Eye (tissue), 1 donor: ENCODE data around the gene PDAP1.
A peak's percentile ranks its signal among the peaks of the same experiment; 100 is the strongest.
"Not testable (repeated sequence)": the region's sequence is repeated elsewhere in the genome, so short reads cannot be mapped to it uniquely, and the experiment has no call there.

Source experiments
- DNase-seq: peaks from one replicate; pipeline ENCODE4 v3.0.0-alpha.2; 2015

The PDAP1 gene

DNA sequence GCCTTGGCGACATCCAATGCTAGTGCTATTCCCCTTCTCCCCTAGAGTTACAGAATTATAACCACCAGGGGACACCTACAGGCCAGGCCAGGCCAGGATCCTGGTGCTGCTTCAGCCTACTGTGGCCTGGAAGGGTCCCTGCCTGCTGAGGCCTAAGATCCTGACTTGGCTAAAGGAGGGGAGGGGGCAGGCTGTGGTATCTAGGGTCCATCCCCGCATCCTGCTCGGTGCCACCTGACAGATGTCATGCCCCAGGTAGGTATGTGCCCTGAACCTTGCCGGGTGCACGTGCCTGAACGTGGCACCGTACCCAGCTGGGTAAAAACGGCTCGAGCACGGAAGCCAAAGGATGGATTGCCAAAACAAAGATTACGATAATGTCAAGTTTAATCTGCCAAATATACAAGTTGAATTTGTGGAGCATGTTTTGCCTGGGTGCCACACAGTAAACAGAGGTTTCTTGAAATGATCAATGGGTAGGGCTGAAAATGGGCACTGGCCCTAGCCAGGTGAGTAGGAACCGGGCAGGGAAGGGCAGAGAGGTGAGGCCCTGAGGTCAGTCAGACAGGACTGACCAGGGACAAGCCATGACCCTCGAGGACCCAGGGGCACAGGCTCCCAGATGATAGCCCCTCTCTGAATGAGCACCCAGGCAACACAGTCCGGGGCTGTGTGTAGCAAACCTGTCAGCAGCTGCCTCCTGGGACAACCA is 12.6 kb downstream of the PDAP1 start:
- DNase-seq, result no peak

DNA sequence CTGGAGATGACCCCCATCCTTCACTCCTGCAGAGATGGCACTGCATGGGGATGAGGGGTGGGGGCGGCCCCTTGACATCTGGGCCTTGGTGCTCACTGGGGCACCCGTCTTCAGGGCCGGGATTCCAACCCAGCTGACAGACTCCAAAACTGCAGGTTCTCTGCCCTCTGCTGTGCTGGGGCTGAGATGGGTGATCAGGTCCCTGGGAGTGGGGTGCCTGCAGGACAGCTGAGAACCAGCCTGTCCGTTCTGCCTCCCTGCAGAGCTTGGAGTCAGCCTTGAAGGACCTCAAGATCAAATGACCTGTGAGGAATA is 14.3 kb downstream of the PDAP1 start:
- DNase-seq, result no peak

DNA sequence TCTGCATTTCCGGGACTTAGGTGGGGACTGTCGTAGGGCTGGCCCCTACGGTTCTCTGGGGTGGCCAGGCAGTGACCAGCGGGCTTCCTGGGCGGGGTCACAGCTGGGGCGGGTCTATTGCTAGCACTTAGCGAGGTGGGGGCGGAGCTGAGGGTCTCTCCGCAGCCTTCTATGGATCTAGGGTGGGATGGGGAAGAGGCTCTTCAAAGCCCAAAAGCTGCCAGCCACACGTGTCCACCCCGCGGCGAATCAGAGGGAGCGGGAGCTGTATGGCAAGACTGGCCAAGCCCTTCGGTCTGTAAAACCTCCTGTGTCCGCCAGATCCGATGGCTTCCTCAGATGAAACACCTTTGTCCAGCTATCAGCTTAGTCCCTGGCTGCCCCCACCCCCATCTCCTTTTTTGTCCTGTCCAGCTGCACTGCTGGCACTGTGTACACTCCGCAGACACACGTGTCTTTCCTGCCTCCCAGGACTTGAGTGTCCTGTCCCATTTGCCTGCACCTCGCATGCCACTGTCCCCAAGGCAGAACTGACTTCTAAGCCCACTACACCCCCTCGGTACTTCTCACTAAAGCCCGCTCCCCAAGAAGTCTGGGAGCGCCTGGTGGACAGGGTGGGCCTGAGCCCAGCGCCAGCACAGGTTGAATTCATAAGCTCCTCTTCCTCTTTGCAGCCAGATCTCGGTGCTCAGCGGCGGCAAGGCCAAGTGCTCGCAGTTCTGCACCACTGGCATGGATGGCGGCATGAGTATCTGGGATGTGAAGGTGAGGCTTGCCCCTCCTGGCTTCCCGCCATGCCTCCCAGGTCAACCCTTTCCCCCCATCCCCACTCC is 14.8 kb downstream of the PDAP1 start:
- DNase-seq, result peak; percentile 80

DNA sequence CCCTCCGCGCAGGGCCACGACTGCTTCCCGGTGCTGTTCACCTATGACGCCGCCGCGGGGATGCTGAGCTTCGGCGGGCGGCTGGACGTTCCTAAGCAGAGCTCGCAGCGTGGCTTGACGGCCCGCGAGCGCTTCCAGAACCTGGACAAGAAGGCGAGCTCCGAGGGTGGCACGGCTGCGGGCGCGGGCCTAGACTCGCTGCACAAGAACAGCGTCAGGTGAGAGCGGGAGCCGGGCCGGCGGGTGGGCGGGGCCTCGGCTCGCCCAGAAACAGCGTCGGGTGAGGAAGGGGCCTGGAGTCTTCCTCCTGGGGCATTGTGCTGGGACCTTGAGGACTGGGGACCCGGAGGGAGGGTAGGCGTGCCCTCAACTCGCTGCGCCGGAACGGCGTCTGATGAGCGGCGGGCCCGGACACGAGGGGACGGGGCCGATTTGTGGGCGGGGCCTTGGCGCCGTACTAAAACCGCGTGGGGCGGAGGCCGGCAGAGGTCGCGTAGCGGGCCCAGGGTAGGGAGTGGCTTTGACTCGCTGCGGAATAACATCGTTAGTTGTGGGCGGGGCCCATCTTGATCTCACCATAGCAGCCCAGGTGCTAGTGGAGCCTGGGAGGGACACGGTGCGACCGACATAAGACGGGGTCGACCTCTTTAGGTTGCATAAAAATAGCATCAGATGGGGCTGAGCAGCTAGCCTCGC is 15.6 kb downstream of the PDAP1 start:
- DNase-seq, result peak; percentile 87

DNA sequence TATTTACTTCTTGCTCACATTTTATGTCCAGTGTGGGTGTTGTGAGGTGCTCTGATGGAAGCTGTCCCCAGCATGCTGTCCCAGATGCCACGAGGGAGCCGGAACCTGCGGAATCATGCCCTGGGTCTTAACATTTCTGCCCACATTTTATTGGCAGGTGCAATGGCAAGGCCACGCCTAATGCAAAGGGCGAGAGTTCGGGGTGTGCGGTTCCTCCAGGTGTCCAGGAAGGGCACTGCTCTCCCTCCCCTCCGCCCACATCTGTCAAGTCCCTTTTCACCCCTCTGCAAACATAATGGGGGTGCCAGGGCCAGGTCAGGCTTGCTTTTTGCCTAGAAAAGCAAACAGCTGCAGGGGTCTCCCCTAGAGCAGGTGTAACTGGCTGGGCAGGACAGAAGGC is 16.4 kb downstream of the PDAP1 start:
- DNase-seq, result no peak

DNA sequence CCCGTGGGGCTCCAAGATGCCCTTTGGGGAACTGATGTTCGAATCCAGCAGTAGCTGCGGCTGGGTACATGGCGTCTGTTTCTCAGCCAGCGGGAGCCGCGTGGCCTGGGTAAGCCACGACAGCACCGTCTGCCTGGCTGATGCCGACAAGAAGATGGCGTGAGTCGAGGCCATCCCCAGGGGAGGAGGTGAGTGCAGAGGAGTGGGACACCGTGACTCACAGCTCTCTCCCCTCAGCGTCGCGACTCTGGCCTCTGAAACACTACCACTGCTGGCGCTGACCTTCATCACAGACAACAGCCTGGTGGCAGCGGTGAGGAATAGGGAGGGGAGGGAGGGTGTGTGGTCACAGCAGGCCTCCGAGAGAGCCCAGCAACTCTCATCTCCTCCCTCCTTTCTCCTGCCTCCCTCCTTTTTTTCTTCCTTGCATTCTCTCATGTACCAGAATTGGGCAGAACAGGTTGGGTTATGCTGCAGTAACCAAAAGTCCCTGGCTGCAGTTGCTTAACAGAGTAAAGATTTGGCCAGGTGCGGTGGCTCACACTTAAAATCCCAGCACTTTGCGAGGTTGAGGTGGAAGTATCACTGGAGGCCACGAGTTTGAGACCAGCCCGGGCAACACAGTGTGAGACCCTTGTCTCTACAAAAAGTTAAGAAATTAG is 17.3 kb downstream of the PDAP1 start:
- peak; percentile 21 for DNase-seq

DNA sequence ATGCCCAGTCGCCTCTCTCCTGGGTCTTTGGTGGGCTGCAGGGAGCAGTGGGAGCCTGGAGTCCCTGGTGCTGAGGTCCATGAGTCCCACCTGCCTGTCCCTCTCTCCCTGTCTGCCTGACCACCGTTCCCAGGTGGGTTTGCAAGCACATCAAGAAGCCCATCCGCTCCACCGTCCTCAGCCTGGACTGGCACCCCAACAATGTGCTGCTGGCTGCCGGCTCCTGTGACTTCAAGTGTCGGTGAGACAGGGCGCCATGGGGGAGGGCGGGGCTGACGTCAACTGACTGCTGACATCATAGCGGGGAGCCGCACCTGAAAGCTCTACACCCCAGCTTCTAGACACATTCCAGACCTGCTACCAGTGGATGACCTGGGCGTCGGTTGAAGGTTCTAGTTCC is 18.6 kb downstream of the PDAP1 start:
- no peak for DNase-seq

DNA sequence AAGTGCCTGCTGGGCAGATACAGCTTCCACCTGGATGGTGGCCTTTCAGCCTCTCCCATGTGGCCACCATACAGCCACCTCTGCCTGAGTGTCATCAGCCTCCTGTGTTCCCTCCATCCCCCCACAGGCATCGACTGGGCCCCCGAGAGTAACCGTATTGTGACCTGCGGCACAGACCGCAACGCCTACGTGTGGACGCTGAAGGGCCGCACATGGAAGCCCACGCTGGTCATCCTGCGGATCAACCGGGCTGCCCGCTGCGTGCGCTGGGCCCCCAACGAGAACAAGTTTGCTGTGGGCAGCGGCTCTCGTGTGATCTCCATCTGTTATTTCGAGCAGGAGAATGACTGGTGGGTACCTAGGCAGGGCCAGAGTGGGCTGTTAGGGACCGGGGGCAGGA is 20.5 kb downstream of the PDAP1 start:
- no peak for DNase-seq

DNA sequence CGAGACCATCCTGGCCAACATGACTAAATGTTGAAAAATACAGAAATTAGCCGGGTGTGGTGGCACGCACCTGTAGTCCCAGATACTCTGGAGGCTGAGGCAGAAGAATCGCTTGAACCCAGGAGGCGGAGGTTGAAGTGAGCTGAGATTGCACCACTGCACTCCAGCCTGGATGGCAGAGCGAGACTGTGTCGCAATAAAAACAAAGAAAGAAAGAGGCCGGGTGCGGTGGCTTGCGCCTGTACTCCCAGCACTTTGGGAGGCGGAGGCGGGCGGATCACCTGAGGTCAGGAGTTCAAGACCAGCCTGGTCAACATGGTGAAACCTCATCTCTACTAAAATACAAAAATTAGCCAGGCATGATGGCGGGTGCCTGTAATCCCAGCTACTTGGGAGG is 21.2 kb downstream of the PDAP1 start:
- DNase-seq, result not testable (repeated sequence)

DNA sequence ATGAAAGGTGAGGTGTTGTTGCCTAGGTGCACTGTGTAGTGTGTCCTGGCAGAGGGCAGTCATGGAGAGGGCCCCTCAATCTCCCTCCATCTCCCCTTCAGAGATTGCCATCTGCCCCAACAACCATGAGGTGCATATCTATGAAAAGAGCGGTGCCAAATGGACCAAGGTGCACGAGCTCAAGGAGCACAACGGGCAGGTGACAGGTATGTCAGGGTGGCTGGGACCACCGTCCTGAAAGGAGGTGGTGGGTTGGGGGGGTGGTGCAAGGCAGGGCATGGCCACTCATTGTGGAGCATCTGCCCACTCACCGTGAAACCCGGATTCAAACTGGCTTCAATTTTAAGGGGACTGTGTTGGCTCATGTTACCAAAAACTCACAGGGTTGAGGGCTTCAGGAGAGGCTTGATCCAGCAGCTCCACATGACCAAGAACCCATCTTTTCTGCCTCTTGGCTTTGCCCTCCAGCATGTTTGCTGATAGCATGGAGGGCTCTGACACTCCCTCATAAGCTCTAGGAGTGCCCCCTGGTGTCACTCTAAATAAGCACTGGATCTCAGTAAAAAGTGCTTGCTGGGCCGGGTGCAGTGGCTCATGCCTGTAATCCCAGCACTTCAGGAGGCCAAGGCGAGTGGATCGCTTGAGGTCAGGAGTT is 21.7 kb downstream of the PDAP1 start:
- DNase-seq, result no peak

DNA sequence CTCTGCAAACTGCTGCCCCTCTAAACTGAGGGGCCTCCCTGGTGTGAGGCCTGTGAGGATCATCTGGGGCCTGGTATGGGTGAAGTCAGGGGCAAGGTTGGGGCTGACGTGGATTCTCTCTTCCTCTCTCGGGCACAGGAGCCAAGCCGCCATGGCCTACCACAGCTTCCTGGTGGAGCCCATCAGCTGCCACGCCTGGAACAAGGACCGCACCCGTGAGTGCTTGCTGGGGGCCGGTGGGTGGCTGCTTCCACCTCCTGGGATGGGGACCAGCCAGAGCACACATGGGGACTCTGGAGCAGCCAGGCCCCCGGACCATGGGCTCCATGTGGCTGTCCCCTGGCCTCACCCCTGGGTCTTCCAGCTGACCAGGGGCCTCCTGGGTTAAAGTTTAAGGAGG is 22.8 kb downstream of the PDAP1 start:
- no peak for DNase-seq

DNA sequence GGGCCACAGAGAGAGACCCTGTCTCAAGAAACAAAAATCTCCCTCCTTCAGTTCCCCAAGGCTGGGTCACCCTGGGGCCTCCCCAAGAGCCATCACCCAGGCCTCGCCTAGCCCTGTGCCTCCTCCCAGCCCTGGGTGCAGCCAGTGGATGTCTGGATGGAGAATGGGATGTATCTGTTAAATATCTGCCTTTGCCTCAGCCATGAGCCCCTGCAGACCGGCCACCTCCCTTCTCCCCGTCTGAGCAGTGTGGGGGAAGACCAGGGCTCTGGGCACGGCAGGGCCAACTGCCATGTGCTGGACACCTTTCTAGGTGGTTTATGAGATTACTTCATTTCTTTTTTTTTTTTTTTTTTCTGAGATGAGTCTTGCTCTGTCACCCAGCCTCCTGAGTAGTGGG is 23.9 kb downstream of the PDAP1 start:
- no peak for DNase-seq

DNA sequence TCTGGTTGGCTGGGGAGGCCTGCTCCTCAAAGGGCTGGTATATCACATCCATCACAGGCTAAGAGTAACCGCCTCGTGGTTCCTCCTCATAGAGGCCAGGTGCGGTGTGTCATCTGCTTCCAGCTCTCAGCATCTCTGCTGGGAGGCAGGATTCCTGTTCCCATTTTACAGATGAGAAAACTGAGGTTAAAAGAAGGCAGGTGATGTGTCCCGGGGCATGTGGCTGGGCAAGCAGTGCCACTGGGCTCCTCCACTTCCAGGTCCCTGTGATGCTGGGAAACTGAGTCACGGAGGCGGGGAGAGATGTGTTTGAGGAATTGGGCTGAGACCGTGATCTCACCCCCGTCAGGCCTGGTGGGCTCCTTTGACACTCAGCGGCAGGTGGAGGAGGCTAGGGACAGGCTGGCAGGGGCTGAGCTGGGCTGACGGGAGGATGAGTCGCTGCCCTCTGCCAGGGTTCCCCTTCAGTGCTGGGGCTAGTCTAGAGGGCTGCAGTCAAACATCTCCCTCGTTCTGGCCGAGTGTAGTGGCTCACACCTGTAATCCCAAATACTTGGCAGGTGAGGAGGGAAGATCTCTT is 24.5 kb downstream of the PDAP1 start:
- no peak for DNase-seq

DNA sequence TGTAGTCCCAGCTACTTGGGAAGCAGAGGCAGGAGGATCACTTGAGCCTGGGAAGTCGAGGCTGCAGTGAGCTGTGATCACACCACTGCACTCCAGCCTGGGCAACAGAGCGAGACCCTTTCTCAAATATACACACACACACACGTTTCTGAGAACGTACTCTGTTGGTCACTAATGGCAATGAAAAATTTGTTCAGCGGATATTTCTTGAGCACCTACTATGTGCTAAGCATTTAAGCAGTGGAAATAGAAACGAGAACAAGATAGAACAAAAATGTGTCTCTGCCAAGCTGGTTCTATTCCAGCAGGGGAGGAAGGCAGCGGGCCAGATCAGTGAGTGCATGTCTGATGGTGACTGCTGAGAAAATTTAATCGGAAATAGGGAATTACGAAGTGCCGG is 25.2 kb downstream of the PDAP1 start:
- DNase-seq, result no peak

DNA sequence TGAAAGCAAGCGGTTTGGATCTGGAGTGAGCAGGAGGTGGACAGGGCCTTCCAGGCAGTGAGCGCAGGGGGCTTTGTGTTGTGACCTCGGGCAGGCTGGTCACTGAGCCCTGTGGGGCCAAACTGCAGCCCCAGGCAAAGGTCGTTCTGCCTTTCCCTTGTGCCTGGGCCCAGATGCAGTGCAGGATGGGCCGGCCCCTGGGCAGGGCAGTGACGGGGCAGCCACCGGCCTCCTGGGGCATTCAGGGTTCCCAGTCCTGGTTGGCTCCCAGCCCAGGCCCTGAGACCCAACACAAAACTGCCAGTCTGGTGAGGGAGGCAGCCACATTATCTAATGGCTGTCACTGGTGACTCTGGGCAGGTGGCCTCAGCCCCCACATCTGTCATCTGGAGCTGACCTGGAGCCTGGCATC is 26.7 kb downstream of the PDAP1 start:
- DNase-seq, result no peak

DNA sequence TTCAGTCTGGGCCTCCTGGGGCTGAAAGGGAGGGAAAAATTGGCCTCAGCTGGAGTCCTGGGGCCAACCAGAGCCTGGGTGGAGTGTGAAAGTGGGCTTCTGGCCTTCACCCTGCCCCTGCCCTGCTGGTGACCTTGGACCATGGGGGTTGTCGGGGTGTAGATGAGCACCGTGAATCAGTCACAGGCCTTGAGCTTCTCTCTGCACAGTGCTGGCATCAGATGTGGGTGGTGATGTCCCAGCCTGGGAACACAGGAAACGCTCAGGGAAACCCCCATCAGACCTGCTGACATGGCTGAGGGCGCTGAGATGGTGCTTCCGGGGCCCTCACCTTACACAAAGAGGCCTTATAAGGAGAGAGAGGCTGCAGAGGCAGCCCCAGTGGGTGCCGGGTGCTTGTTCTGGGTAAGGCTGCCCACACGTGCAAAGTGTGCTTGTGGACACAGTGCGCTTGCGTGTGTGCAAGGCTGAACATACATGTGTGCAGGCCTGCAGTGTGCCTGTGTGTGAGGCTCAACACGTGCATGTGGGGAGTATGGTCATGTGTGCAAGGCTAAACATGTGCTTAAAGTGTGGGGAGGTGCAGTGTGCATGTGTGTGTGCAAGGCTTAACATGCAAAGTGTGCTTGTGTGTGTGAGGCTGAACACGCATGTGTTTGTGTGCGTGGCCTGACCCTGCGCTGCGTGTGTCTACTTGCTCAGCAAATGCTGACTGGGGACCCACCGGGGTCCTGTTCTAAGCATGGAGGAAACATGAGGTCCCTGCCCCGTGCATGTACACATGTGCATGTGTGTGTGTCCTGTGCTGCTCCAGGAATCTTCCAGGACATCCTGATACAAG is 27.4 kb downstream of the PDAP1 start:
- DNase-seq, result no peak

DNA sequence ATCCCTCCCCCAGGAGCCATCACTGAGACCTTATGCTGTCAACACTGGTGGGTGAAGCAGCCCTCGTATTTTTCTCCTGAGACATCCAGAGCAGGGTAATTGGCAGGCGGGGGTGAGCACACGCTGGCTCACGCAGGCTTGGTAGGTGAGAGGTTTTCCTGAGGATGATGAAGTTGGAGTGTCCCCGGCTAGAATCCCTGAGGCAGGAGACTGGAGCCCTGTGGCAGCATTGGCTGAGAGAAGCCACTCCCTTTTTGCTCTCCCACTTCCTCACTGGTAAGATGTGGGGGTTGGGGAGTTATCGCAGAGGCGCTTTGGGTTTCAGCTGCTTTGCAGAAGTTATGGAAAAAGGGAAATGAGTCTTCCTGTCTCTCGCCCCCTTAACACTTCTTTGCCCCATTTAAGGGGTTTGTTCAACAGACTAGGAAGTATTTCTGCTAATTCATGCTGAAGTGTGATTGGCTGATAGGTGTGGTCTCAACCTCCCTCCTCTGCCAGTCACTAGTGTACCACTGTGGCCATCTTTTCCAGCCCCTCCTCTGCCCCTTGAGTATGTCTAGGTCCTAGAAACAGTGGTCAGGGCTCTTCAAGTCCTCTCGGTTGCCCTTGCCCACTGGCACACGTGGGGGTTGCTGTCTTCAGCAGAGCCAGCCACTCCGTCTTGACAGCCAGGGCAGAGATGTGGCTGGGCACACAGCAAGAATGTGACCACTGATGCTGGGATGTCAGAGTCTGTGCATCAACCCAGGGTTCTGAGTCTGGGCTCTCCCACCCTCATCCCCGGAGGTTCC is 28.2 kb downstream of the PDAP1 start:
- no peak for DNase-seq

DNA sequence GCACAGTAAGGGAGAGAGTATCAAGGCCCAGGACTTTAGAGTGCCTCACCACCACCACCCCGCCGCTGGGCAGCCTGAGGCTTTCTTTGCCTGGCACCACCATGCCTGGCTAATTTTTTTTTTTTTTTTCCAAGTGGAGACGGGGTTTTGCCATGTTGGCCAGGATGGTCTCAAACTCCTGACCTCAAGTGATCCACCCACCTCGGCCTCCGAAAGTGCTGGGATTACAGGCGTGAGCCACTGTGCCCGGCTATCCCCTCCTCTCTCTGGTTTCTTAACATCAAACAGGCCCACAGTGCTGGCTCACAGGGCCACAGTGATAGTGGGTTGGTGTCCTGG is 28.7 kb downstream of the PDAP1 start:
- DNase-seq, result not testable (repeated sequence)

DNA sequence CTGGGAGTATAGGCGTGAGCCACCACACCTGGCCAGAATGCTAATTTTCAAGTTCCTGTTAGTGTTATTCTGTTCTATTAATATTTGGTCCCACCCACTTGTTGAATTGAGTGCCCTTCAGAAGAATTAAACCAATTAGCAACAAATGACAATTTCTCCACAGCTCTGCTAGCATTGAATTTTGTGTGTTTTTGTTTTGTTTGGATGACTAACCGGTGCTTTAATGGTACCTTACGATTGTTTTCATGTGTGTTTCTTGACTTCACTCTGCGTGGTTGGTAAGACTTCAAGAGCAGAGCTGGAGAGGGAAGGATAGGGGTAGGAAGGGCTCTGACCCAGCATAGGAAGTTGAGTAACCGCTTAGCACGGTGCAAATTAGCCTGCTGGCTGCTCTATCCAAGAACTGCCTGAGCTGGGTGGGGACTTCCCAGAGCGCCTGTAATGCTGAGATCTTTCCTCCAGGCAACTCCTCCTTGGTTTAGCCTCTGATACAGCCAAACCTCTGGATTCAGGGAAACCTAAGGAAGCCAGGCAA is 29.3 kb downstream of the PDAP1 start:
- DNase-seq, result peak; percentile 41

DNA sequence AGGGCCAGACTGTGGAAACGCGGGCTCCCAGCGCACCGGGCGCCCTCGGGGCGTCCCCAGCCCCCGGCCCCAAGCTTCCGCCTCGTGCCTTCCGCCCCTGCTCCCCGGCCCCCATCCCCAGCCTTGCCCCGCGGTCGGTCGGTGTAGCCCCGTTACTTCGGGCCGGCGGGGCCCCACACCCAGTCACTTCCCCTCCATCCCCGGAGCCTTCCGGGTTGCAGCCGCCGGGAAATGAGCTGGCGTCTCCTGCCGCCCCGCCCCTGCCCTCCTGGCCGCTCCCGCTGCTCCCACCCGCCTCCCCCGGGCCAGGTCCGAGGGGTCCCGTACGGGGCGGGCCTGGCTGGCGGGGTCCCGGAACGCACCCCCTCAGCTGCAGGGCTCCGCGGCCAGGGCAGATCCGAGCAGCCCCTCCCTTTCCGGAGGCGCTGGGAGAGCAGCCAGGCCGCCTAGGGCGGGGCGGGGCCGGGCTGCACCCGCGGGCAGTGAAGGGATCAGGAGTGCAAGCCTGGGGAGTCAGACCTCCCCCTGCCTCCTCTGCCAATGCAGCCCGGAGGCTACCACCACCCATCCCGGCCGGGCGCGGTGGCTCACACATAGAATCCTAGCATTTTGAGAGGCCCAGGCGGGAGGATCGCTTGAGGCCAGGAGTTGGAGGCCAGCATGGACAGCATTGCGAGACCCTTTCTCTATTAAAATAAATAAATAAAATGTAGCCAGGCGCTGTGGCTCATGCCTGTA is 33.2 kb downstream of the PDAP1 start:
- peak; percentile 56 for DNase-seq
